HepG2 (cell line): ENCODE measurements around the gene SF3B6. TPM values are rescaled to one million over a fixed set of nuclear protein-coding genes. Genes with fewer than 3 reads are reported as not detected.

Experiments used
- AHR ChIP-seq: IDR thresholded peaks from 2 replicates; pipeline ENCODE4 v1.6.1; 2018; ENCODE audit warnings: missing genetic modification reagents, missing compliant biosample characterization
- BRD4 ChIP-seq: sonication (generic); formaldehyde crosslinking; IDR thresholded peaks from 2 replicates; pipeline ENCODE4 v1.4.0; 2020; ENCODE audit warnings: missing genetic modification reagents
- CHD4 ChIP-seq: fragments of 200-600 bp; sonication (generic); IDR thresholded peaks from 2 replicates; pipeline ENCODE4 v1.7.0; 2017; ENCODE audit warnings: mild to moderate bottlenecking, low read length, borderline replicate concordance
- ETV6 ChIP-seq: sonication (generic); formaldehyde crosslinking; conservative IDR thresholded peaks from 2 replicates; pipeline ENCODE4 v1.4.0; 2020; ENCODE audit warnings: missing genetic modification reagents
- HOXA5 ChIP-seq: sonication (generic); formaldehyde crosslinking; IDR thresholded peaks from 2 replicates; pipeline ENCODE4 v1.4.0; 2020; ENCODE audit warnings: missing genetic modification reagents
- KAT8 ChIP-seq: IDR thresholded peaks from 2 replicates; pipeline ENCODE4 v1.6.1; 2016; ENCODE audit warnings: missing genetic modification reagents, missing compliant biosample characterization
- MEIS1 ChIP-seq: sonication (generic); formaldehyde crosslinking; IDR thresholded peaks from 2 replicates; pipeline ENCODE4 v1.9.0; 2021; ENCODE audit warnings: mild to moderate bottlenecking, missing genetic modification reagents, moderate library complexity, borderline replicate concordance
- NONO ChIP-seq, 2 experiments: fragments of 450-650 bp in 1 of 2; sonication (generic) in 1 of 2; formaldehyde crosslinking in 1 of 2; IDR thresholded peaks in 1 of 2; conservative IDR thresholded peaks in 1 of 2; 2 replicates each; pipeline versions ENCODE4 v1.6.1 to v1.8.0; 2017 to 2022; ENCODE audit warnings: mild to moderate bottlenecking in 1 of 2, missing genetic modification reagents in 1 of 2, moderate library complexity in 1 of 2
- NR2C2 ChIP-seq: sonication (generic); formaldehyde crosslinking; IDR thresholded peaks from 2 replicates; pipeline ENCODE4 v1.4.0; 2020; ENCODE audit warnings: missing genetic modification reagents, mild to moderate bottlenecking, moderate library complexity, borderline replicate concordance
- RFXAP ChIP-seq: sonication (generic); formaldehyde crosslinking; IDR thresholded peaks from 2 replicates; pipeline ENCODE4 v1.4.0; 2020; ENCODE audit warnings: missing genetic modification reagents, borderline replicate concordance
- SP2 ChIP-seq: sonication (generic); formaldehyde crosslinking; IDR thresholded peaks from 2 replicates; pipeline ENCODE4 v1.5.1; 2020; ENCODE audit warnings: mild to moderate bottlenecking, missing genetic modification reagents
- TCF7 ChIP-seq: sonication (generic); IDR thresholded peaks from 2 replicates; pipeline ENCODE4 v1.6.1; 2016; ENCODE audit warnings: antibody characterized with exemption, low read depth
- ZNF138 ChIP-seq: sonication (generic); formaldehyde crosslinking; IDR thresholded peaks from 2 replicates; pipeline ENCODE4 v1.5.0; 2020; ENCODE audit warnings: mild to moderate bottlenecking, low read depth, missing genetic modification reagents
- ZNF292 ChIP-seq: sonication (generic); formaldehyde crosslinking; IDR thresholded peaks from 2 replicates; pipeline ENCODE4 v1.8.1; 2022; ENCODE audit warnings: mild to moderate bottlenecking, low read depth, missing genetic modification reagents, borderline replicate concordance
- ZNF557 ChIP-seq: sonication (generic); formaldehyde crosslinking; IDR thresholded peaks from 2 replicates; pipeline ENCODE4 v1.4.0; 2020; ENCODE audit warnings: missing genetic modification reagents
- ZNF775 ChIP-seq: sonication (generic); formaldehyde crosslinking; IDR thresholded peaks from 2 replicates; pipeline ENCODE4 v1.4.0; 2020; ENCODE audit warnings: missing genetic modification reagents, mild to moderate bottlenecking, moderate library complexity, borderline replicate concordance
- polyA plus RNA-seq, 8 experiments: library from polyadenylated mRNA; depleted of rRNA in 3 of 8; stranded (reverse) in 7 of 8; unstranded in 1 of 8; fragments of >200 nt; fragmentation: Illumina TruSeq in 4 of 8; extraction: Trizol in 4 of 8; gene quantifications; 2 replicates each; pipeline versions ENCODE4 v1.2.1 to v1.2.3, GENCODE V29; 2011 to 2016; ENCODE audit warnings: low read depth in 4 of 8, missing spikeins in 1 of 8, mixed read lengths in 1 of 8; ENCODE audit not compliant: insufficient read depth in 1 of 8
- total RNA-seq, 5 experiments: library from RNA; depleted of rRNA; stranded (reverse); fragments of >200 nt; fragmentation: Illumina TruSeq; extraction: Trizol; gene quantifications; 2 replicates each; pipeline ENCODE4 v1.2.3, GENCODE V29; 2016; ENCODE audit warnings: low read depth in 1 of 5
- TF ChIP-seq, protein P1 (sequence below): sonication (generic); formaldehyde crosslinking; IDR thresholded peaks from 2 replicates; pipeline ENCODE4 v1.8.1; 2023; ENCODE audit warnings: mild to moderate bottlenecking, inconsistent platforms, moderate library complexity, missing genetic modification reagents, borderline replicate concordance
- TF ChIP-seq, protein P2 (sequence below): sonication (generic); formaldehyde crosslinking; IDR thresholded peaks from 2 replicates; pipeline ENCODE4 v1.4.0; 2020; ENCODE audit warnings: missing genetic modification reagents
- TF ChIP-seq, protein P3 (sequence below): sonication (generic); formaldehyde crosslinking; IDR thresholded peaks from 2 replicates; pipeline ENCODE4 v1.5.1; 2020; ENCODE audit warnings: mild to moderate bottlenecking, missing genetic modification reagents, borderline replicate concordance
- TF ChIP-seq, protein P4 (sequence below): sonication (generic); formaldehyde crosslinking; conservative IDR thresholded peaks from 2 replicates; pipeline ENCODE4 v1.8.1; 2023; ENCODE audit warnings: missing genetic modification reagents

The SF3B6 gene
- total and polyA plus RNA-seq, 2 of the 13 experiments (the other 11 are each of a cell fraction or from before 2014, with no cell fraction given): 177 to 182 TPM

DNA sequence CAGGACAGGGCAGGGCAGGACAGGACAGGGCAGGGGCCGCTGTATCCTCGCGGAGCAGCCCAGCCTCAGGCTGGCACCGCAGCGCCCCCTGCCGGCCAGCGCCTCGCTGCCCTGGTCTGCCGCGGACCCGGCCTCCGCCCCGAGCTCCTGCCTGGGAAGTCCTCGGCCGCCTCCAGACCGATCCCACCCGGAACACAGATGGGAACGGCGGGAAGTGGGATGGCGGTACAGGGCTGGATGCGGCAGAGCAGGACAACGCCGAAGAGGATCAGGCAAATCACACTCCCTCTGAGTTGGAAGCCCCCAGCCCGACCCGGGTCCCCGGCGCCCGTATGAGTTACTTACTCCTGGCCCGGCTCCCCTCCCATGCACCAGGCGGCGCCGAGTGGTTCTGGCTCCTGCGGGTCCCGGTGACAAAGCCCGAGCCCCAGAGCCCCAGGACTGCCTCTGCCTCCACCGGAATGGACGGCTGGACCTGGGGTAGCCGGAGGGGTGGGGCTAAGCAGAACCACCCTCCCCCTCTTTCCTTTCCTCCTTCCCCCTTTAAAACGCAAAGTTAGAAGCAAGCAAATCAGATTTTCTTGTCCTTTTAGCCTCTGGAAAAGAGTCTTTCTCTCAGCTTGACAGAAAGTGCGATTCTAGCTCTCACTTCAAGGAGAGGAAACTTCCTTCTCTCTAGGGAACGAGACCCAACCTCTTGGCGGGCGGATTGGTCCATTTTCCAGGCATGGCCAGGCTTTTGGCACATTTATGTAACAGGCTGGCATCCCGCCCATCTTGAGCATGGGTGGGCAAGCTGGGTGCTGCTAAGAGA lies 8.5 kb upstream of the SF3B6 start, which contains the start of gene TP53I3 (continued):
- TF ChIP-seq BRD4 (CRISPR knock-in tag) (no peak), ZNF292 (CRISPR knock-in tag) (peak; percentile 12; the same call in 1 of the 2 replicates), ZNF138 (CRISPR knock-in tag) (peak; percentile 76; the same call in 1 of the 2 replicates), ETV6 (CRISPR knock-in tag) (no peak), SP2 (peak; percentile 63), ZNF557 (CRISPR knock-in tag) (no peak), HOXA5 (CRISPR knock-in tag) (0 out of 2 replicates have a peak, but pooled peaks have one; percentile 37), KAT8 (peak; percentile 64; the same call in 1 of the 2 replicates), NR2C2 (CRISPR knock-in tag) (peak; percentile 15; the same call in 1 of the 2 replicates), CHD4 (no peak), TCF7 (no peak), ZNF775 (CRISPR knock-in tag) (no peak), AHR (CRISPR knock-in tag) (no peak), NONO (IDR thresholded peaks at IDR 0.05) (no peak), NONO (CRISPR knock-in tag; conservative IDR thresholded peaks at IDR 0.05) (peak; percentile 95), RFXAP (CRISPR knock-in tag) (0 out of 2 replicates have a peak, but pooled peaks have one; percentile 0), MEIS1 (CRISPR knock-in tag) (peak; percentile 77; the same call in 1 of the 2 replicates)
- TF ChIP-seq, protein P1, sequence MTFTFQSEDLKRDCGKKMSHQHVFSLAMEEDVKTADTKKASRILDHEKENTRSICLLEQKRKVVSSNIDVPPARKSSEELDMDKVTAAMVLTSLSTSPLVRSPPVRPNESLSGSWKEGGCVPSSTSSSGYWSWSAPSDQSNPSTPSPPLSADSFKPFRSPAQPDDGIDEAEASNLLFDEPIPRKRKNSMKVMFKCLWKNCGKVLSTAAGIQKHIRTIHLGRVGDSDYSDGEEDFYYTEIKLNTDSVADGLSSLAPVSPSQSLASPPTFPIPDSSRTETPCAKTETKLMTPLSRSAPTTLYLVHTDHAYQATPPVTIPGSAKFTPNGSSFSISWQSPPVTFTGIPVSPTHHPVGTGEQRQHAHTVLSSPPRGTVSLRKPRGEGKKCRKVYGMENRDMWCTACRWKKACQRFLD (CRISPR knock-in tag): peak; percentile 31; the same call in 1 of the 2 replicates
- TF ChIP-seq, protein P2, sequence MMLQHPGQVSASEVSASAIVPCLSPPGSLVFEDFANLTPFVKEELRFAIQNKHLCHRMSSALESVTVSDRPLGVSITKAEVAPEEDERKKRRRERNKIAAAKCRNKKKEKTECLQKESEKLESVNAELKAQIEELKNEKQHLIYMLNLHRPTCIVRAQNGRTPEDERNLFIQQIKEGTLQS (CRISPR knock-in tag): no peak; the same call in 1 of the 2 replicates
- TF ChIP-seq, protein P3, sequence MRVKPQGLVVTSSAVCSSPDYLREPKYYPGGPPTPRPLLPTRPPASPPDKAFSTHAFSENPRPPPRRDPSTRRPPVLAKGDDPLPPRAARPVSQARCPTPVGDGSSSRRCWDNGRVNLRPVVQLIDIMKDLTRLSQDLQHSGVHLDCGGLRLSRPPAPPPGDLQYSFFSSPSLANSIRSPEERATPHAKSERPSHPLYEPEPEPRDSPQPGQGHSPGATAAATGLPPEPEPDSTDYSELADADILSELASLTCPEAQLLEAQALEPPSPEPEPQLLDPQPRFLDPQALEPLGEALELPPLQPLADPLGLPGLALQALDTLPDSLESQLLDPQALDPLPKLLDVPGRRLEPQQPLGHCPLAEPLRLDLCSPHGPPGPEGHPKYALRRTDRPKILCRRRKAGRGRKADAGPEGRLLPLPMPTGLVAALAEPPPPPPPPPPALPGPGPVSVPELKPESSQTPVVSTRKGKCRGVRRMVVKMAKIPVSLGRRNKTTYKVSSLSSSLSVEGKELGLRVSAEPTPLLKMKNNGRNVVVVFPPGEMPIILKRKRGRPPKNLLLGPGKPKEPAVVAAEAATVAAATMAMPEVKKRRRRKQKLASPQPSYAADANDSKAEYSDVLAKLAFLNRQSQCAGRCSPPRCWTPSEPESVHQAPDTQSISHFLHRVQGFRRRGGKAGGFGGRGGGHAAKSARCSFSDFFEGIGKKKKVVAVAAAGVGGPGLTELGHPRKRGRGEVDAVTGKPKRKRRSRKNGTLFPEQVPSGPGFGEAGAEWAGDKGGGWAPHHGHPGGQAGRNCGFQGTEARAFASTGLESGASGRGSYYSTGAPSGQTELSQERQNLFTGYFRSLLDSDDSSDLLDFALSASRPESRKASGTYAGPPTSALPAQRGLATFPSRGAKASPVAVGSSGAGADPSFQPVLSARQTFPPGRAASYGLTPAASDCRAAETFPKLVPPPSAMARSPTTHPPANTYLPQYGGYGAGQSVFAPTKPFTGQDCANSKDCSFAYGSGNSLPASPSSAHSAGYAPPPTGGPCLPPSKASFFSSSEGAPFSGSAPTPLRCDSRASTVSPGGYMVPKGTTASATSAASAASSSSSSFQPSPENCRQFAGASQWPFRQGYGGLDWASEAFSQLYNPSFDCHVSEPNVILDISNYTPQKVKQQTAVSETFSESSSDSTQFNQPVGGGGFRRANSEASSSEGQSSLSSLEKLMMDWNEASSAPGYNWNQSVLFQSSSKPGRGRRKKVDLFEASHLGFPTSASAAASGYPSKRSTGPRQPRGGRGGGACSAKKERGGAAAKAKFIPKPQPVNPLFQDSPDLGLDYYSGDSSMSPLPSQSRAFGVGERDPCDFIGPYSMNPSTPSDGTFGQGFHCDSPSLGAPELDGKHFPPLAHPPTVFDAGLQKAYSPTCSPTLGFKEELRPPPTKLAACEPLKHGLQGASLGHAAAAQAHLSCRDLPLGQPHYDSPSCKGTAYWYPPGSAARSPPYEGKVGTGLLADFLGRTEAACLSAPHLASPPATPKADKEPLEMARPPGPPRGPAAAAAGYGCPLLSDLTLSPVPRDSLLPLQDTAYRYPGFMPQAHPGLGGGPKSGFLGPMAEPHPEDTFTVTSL (CRISPR knock-in tag): peak; percentile 41; the same call in 1 of the 2 replicates
- TF ChIP-seq, protein P4, sequence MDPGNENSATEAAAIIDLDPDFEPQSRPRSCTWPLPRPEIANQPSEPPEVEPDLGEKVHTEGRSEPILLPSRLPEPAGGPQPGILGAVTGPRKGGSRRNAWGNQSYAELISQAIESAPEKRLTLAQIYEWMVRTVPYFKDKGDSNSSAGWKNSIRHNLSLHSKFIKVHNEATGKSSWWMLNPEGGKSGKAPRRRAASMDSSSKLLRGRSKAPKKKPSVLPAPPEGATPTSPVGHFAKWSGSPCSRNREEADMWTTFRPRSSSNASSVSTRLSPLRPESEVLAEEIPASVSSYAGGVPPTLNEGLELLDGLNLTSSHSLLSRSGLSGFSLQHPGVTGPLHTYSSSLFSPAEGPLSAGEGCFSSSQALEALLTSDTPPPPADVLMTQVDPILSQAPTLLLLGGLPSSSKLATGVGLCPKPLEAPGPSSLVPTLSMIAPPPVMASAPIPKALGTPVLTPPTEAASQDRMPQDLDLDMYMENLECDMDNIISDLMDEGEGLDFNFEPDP (CRISPR knock-in tag): no peak
